ENCODE data around the gene NAA20.

The NAA20 gene

GRCh38 chr20:20012541-20012940, 4.6 kb upstream of the NAA20 start:
- in situ Hi-C loops (cut with HindIII; ENCODE audit: low sequenced_read_pairs), result no loop called here

GRCh38 chr20:20014659-20015058, 2.5 kb upstream of the NAA20 start:
- in situ Hi-C loops (cut with HindIII; ENCODE audit: low sequenced_read_pairs), result no loop called here

GRCh38 chr20:20017844-20018185, 653 bp downstream of the NAA20 start:
- in situ Hi-C loops (cut with HindIII; ENCODE audit: low sequenced_read_pairs), result no loop called here

GRCh38 chr20:20018366-20018765, 1.2 kb downstream of the NAA20 start:
- in situ Hi-C loops (cut with HindIII; ENCODE audit: low sequenced_read_pairs), result no loop called here

GRCh38 chr20:20019123-20019522, 2.0 kb downstream of the NAA20 start:
- in situ Hi-C loops (cut with HindIII; ENCODE audit: low sequenced_read_pairs), result no loop called here

- in situ Hi-C loops (cut with HindIII; ENCODE audit: low sequenced_read_pairs), result no loop called here
Measured at GRCh38 chr20:20020908-20021307, 3.7 kb downstream of the NAA20 start.

GRCh38 chr20:20021835-20022234, 4.7 kb downstream of the NAA20 start:
- in situ Hi-C loops (cut with HindIII; ENCODE audit: low sequenced_read_pairs), result no loop called here

- in situ Hi-C loops (cut with HindIII; ENCODE audit: low sequenced_read_pairs), result no loop called here
Measured at GRCh38 chr20:20022498-20022897, 5.3 kb downstream of the NAA20 start.

- in situ Hi-C loops (cut with HindIII; ENCODE audit: low sequenced_read_pairs), result no loop called here
Measured at GRCh38 chr20:20023395-20023794, 6.2 kb downstream of the NAA20 start.

GRCh38 chr20:20024942-20025341, 7.8 kb downstream of the NAA20 start:
- in situ Hi-C loops (cut with HindIII; ENCODE audit: low sequenced_read_pairs), result no loop called here

- in situ Hi-C loops (cut with HindIII; ENCODE audit: low sequenced_read_pairs), result no loop called here
Measured at GRCh38 chr20:20027284-20027683, 10.1 kb downstream of the NAA20 start.

- in situ Hi-C loops (cut with HindIII; ENCODE audit: low sequenced_read_pairs), result no loop called here
Measured at GRCh38 chr20:20031790-20032189, 14.6 kb downstream of the NAA20 start.

GRCh38 chr20:20034486-20034885, 17.3 kb downstream of the NAA20 start:
- in situ Hi-C loops (cut with HindIII; ENCODE audit: low sequenced_read_pairs), result no loop called here

- in situ Hi-C loops (cut with HindIII; ENCODE audit: low sequenced_read_pairs), result no loop called here
Measured at GRCh38 chr20:20036756-20037155, 19.6 kb downstream of the NAA20 start.

- in situ Hi-C loops (cut with HindIII; ENCODE audit: low sequenced_read_pairs), result no loop called here
Measured at GRCh38 chr20:20037960-20038359, 20.8 kb downstream of the NAA20 start.

- in situ Hi-C loops (cut with HindIII; ENCODE audit: low sequenced_read_pairs), result no loop called here
Measured at GRCh38 chr20:20038586-20038985, 21.4 kb downstream of the NAA20 start.

GRCh38 chr20:20039752-20040387, 22.7 kb downstream of the NAA20 start:
- in situ Hi-C loops (cut with HindIII; ENCODE audit: low sequenced_read_pairs), result no loop called here

GRCh38 chr20:20051767-20052073, 34.6 kb downstream of the NAA20 start:
- in situ Hi-C loops (cut with HindIII; ENCODE audit: low sequenced_read_pairs), result no loop called here

- in situ Hi-C loops (cut with HindIII; ENCODE audit: low sequenced_read_pairs), result no loop called here
Measured at GRCh38 chr20:20052074-20052970, 35.2 kb downstream of the NAA20 start, which contains the start of the genes CFAP61 and CRNKL1. Gene CFAP61, plus strand, starts transcription at chr20:20052532. Its CDS starts 4,122 bp downstream, at chr20:20056654. Gene CRNKL1, minus strand, starts transcription at chr20:20052466. Its CDS starts 124 bp downstream, at chr20:20052342.

GRCh38 chr20:20060234-20060998, 43.3 kb downstream of the NAA20 start:
- in situ Hi-C loops (cut with HindIII; ENCODE audit: low sequenced_read_pairs), result no loop called here

GRCh38 chr20:20063941-20064702, 47.0 kb downstream of the NAA20 start:
- in situ Hi-C loops (cut with HindIII; ENCODE audit: low sequenced_read_pairs), result no loop called here

All from endothelial cell of hepatic sinusoid (primary cell).